SK-N-SH (cell line): ENCODE results near the gene EME2. TPM values are rescaled to one million over a fixed set of nuclear protein-coding genes. Genes with fewer than 3 reads are reported as not detected.

Experiments used
- CTCF ChIA-PET: fragments of 300-600, 350-600 bp; formaldehyde crosslinking; extraction: SDS; loops from one replicate; lab custom pipeline; 2021; lab: Yijun Ruan, JAX
- POLR2A ChIA-PET: fragments of 350-600 bp; sonication (Branson Sonifier 250); formaldehyde crosslinking; extraction: SDS; loops from one replicate; lab custom pipeline; 2020; ENCODE audit warnings: antibody characterized with exemption, inconsistent platforms; lab: Yijun Ruan, JAX
- DNase-seq: peaks from one replicate; pipeline ENCODE4 v3.0.0; 2012
- H2AFZ ChIP-seq: fragments of 200-600 bp; sonication (generic); 2 replicates; pipeline ENCODE4 v1.8.1; 2016; ENCODE audit warnings: antibody characterized with exemption, mild to moderate bottlenecking, low read depth
- H3F3A ChIP-seq: fragments of 200-600 bp; sonication (generic); replicated peaks from 2 replicates; pipeline ENCODE3; 2016; ENCODE audit warnings: antibody characterized with exemption, mild to moderate bottlenecking; ENCODE audit not compliant: insufficient read depth
- H3K27ac ChIP-seq, 2 experiments: fragments of 200-500 bp in 1 of 2; fragments of 200-600 bp in 1 of 2; sonication (Bioruptor generic) in 1 of 2; sonication (generic), shearing (Covaris generic) in 1 of 2; 2 replicates each; pipeline versions ENCODE4 v1.5.1 to v1.6.1; 2014 to 2016; ENCODE audit warnings: low read depth in 2 of 2, inconsistent platforms in 1 of 2, low read length in 1 of 2, mild to moderate bottlenecking in 1 of 2, mixed read lengths in 1 of 2
- H3K27me3 ChIP-seq: fragments of 200-600 bp; sonication (generic), shearing (Covaris generic); 2 replicates; pipeline ENCODE4 v1.6.1; 2016; ENCODE audit warnings: mixed run types; ENCODE audit not compliant: insufficient read depth
- H3K36me3 ChIP-seq, 2 experiments: fragments of 200-500 bp in 1 of 2; fragments of 200-600 bp in 1 of 2; sonication (Bioruptor generic) in 1 of 2; sonication (generic) in 1 of 2; replicated peaks in 1 of 2; 2 replicates each; pipeline versions ENCODE3 to v1.5.1; 2014 to 2016; ENCODE audit warnings: low read length in 1 of 2, mild to moderate bottlenecking in 1 of 2; ENCODE audit not compliant: insufficient read depth in 2 of 2, control insufficient read depth in 1 of 2
- H3K4me1 ChIP-seq, 2 experiments: fragments of 200-500 bp in 1 of 2; fragments of 200-600 bp in 1 of 2; sonication (Bioruptor generic) in 1 of 2; sonication (generic), shearing (Covaris generic) in 1 of 2; 2 replicates each; pipeline versions ENCODE4 v1.5.1 to v1.6.1; 2014 to 2016; ENCODE audit warnings: low read depth in 1 of 2, low read length in 1 of 2, mixed run types in 1 of 2; ENCODE audit not compliant: insufficient read depth in 2 of 2, control insufficient read depth in 1 of 2
- H3K4me2 ChIP-seq: fragments of 200-600 bp; sonication (generic), shearing (Covaris generic); 2 replicates; pipeline ENCODE4 v1.6.1; 2017; ENCODE audit warnings: mixed run types
- H3K4me3 ChIP-seq, 2 experiments: fragments of 200-500 bp in 1 of 2; fragments of 200-600 bp in 1 of 2; sonication (Bioruptor generic) in 1 of 2; sonication (generic), shearing (Covaris generic) in 1 of 2; 2 replicates each; pipeline versions ENCODE4 v1.5.1 to v1.8.1; 2014 to 2016; ENCODE audit warnings: low read depth in 2 of 2, inconsistent platforms in 1 of 2, low read length in 1 of 2, mild to moderate bottlenecking in 1 of 2, mixed read lengths in 1 of 2, moderate library complexity in 1 of 2
- H3K79me2 ChIP-seq: fragments of 200-600 bp; sonication (generic); 2 replicates; pipeline ENCODE4 v1.8.1; 2017; ENCODE audit warnings: mild to moderate bottlenecking; ENCODE audit not compliant: insufficient read depth
- H3K9ac ChIP-seq: fragments of 200-600 bp; sonication (generic); 2 replicates; pipeline ENCODE4 v1.6.1; 2017; ENCODE audit warnings: mixed run types
- H3K9me2 ChIP-seq: fragments of 200-600 bp; sonication (generic); 2 replicates; pipeline ENCODE4 v1.6.1; 2017; ENCODE audit warnings: mixed run types
- H3K9me3 ChIP-seq: fragments of 200-600 bp; sonication (generic); 2 replicates; pipeline ENCODE4 v1.6.1; 2017; ENCODE audit warnings: mixed run types, mild to moderate bottlenecking, moderate library complexity
- H4K20me1 ChIP-seq: fragments of 200-600 bp; sonication (generic); 2 replicates; pipeline ENCODE4 v1.6.1; 2017; ENCODE audit warnings: mild to moderate bottlenecking, mixed run types; ENCODE audit not compliant: insufficient read depth
- ELF1 ChIP-seq: IDR thresholded peaks from 2 replicates; pipeline ENCODE4 v1.4.0; 2012
- EP300 ChIP-seq, 2 experiments: IDR thresholded peaks; 2 replicates each; pipeline versions ENCODE4 v1.4.0 to v1.6.1; 2012; ENCODE audit warnings: borderline replicate concordance in 1 of 2, low read depth in 1 of 2, low read length in 1 of 2
- GABPA ChIP-seq: IDR thresholded peaks from 2 replicates; pipeline ENCODE4 v1.4.0; 2012; ENCODE audit warnings: low read depth, mild to moderate bottlenecking
- GATA2 ChIP-seq: sonication (generic); formaldehyde crosslinking; IDR thresholded peaks from 2 replicates; pipeline ENCODE4 v1.5.0; 2020; ENCODE audit warnings: mild to moderate bottlenecking, missing genetic modification reagents
- JUND ChIP-seq: IDR thresholded peaks from 2 replicates; pipeline ENCODE4 v1.4.0; 2012
- NFIC ChIP-seq: IDR thresholded peaks from 2 replicates; pipeline ENCODE4 v1.4.0; 2012; ENCODE audit warnings: borderline replicate concordance
- NRF1 ChIP-seq: IDR thresholded peaks from 2 replicates; pipeline ENCODE4 v1.6.1; 2012; ENCODE audit warnings: low read depth, mild to moderate bottlenecking, low read length
- POLR2AphosphoS5 ChIP-seq: IDR thresholded peaks from 2 replicates; pipeline ENCODE4 v1.6.1; 2012; ENCODE audit warnings: low read depth, low read length
- RAD21 ChIP-seq: IDR thresholded peaks from 2 replicates; pipeline ENCODE4 v1.6.1; 2012; ENCODE audit warnings: mild to moderate bottlenecking, low read length
- REST ChIP-seq: IDR thresholded peaks from 2 replicates; pipeline ENCODE4 v1.6.1; 2012; ENCODE audit warnings: mild to moderate bottlenecking, low read depth, low read length, moderate library complexity
- RXRA ChIP-seq: IDR thresholded peaks from 2 replicates; pipeline ENCODE4 v1.4.0; 2012; ENCODE audit warnings: low read depth, mild to moderate bottlenecking, borderline replicate concordance
- SIN3A ChIP-seq: IDR thresholded peaks from 2 replicates; pipeline ENCODE4 v1.6.1; 2012; ENCODE audit warnings: low read depth, mild to moderate bottlenecking, low read length, moderate library complexity, borderline replicate concordance
- TAF1 ChIP-seq: IDR thresholded peaks from 2 replicates; pipeline ENCODE4 v1.6.1; 2012; ENCODE audit warnings: low read depth, mild to moderate bottlenecking, low read length, moderate library complexity, borderline replicate concordance
- TEAD4 ChIP-seq: IDR thresholded peaks from 2 replicates; pipeline ENCODE4 v1.4.0; 2012; ENCODE audit warnings: mild to moderate bottlenecking, borderline replicate concordance; ENCODE audit not compliant: insufficient read depth
- USF1 ChIP-seq: IDR thresholded peaks from 2 replicates; pipeline ENCODE4 v1.4.0; 2012; ENCODE audit warnings: low read depth, borderline replicate concordance
- YY1 ChIP-seq: IDR thresholded peaks from 2 replicates; pipeline ENCODE4 v1.4.0; 2012; ENCODE audit warnings: low read depth, mild to moderate bottlenecking
- WGBS: methylation state at CpG from one replicate; pipeline ENCODE4 v1.1.6; 2017; ENCODE audit warnings: low lambda C conversion rate; 5-methylcytosine and 5-hydroxymethylcytosine counted together
- polyA plus RNA-seq, 3 experiments: library from polyadenylated mRNA; depleted of rRNA; stranded (reverse); fragments of >200 nt; gene quantifications; 2 replicates each; pipeline ENCODE4 v1.2.3, GENCODE V29; 2012
- TF ChIP-seq, protein P1 (sequence below): IDR thresholded peaks from 2 replicates; pipeline ENCODE4 v1.4.0; 2012; ENCODE audit warnings: low read depth, borderline replicate concordance
- TF ChIP-seq, protein P2 (sequence below): fragments of 150-350 bp; IDR thresholded peaks from 2 replicates; pipeline ENCODE4 v1.6.1; 2016; ENCODE audit warnings: mild to moderate bottlenecking, low read depth, low read length

EME2 gene
- polyA plus RNA-seq, 1 of the 3 experiments (the other 2 are of a cell fraction) = 10.1 TPM

- Histone ChIP-seq H3K9ac (no peak overlapping the region), H3K4me1 (no peaks in the 10 kb centered on the region), H3K4me2 (no peak overlapping the region), H3K36me3 (peaks cover under 1 to 30% of the 10 kb centered on the region in 2 experiments), H3K9me2 (no peaks in the 10 kb centered on the region), H3K4me3 (no peak overlapping the region), H3K79me2 (peaks cover 20% of the 10 kb centered on the region; the same call in 1 of the 2 replicates), H3K27me3 (no peaks in the 10 kb centered on the region), H2AFZ (no peak overlapping the region), H4K20me1 (no peaks in the 10 kb centered on the region), H3K9me3 (no peaks in the 10 kb centered on the region), H3F3A (no peaks in the 10 kb centered on the region), H3K27ac (no peak overlapping the region)
- ChIA-PET CTCF (interaction anchor here (1.3 kb wide), 1 partner anchor 24 kb away, joined by 3 read pairs; no protein-coding TSS in a partner anchor), POLR2A (no interaction called here)
- TF ChIP-seq GATA2 (CRISPR knock-in tag) = no peak
- TF ChIP-seq USF1 = no peak
- TF ChIP-seq, protein P1, sequence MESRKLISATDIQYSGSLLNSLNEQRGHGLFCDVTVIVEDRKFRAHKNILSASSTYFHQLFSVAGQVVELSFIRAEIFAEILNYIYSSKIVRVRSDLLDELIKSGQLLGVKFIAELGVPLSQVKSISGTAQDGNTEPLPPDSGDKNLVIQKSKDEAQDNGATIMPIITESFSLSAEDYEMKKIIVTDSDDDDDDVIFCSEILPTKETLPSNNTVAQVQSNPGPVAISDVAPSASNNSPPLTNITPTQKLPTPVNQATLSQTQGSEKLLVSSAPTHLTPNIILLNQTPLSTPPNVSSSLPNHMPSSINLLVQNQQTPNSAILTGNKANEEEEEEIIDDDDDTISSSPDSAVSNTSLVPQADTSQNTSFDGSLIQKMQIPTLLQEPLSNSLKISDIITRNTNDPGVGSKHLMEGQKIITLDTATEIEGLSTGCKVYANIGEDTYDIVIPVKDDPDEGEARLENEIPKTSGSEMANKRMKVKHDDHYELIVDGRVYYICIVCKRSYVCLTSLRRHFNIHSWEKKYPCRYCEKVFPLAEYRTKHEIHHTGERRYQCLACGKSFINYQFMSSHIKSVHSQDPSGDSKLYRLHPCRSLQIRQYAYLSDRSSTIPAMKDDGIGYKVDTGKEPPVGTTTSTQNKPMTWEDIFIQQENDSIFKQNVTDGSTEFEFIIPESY = no peak
- TF ChIP-seq POLR2AphosphoS5 = no peak
- TF ChIP-seq GABPA = no peak
- no peak for TF ChIP-seq RAD21
- TF ChIP-seq NRF1 = no peak
- WGBS = 92% methylated on average over 33 of the region's 35 CpGs
- DNase-seq = no peak
These were observed 43.2 kb upstream of the EME2 start for GRCh38 chr16:1729445-1729844.

DNA sequence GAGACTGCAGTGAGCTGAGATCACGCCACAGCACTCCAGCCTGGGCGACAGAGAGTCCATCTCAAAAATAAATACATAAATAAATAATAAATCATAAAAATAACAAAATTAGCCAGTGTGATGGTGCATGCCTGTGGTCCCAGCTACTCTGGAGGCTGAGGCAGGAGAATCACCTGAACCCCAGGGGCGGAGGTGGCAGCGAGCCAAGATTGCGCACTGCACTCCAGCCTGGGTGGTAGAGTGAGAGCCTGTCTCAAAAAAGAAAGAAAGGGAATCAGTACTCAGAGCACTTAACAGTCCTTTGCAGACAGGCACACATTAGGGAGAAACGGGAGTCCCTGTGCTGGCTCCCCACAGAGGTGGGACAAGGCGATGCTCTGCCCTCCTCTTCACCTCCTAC is 41.5 kb upstream of the EME2 start:
- POLR2A ChIA-PET = no interaction called here
- 94% methylated on average over 6 of the region's 7 CpGs for WGBS
- TF ChIP-seq RXRA (no peak), RAD21 (no peak), NFIC (no peak), SIN3A (no peak), YY1 (no peak), EP300 (IDR thresholded peaks at IDR 0.05; ENCODE audit: borderline replicate concordance in 1 of 2, low read depth in 1 of 2, low read length in 1 of 2) (no peak), TAF1 (no peak), JUND (no peak), ELF1 (no peak), TEAD4 (no peak), REST (no peak)
- TF ChIP-seq, protein P2, sequence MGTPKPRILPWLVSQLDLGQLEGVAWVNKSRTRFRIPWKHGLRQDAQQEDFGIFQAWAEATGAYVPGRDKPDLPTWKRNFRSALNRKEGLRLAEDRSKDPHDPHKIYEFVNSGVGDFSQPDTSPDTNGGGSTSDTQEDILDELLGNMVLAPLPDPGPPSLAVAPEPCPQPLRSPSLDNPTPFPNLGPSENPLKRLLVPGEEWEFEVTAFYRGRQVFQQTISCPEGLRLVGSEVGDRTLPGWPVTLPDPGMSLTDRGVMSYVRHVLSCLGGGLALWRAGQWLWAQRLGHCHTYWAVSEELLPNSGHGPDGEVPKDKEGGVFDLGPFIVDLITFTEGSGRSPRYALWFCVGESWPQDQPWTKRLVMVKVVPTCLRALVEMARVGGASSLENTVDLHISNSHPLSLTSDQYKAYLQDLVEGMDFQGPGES = no peak
- TF ChIP-seq, protein P1 = no peak

More for the DNA sequence above, 41.5 kb upstream of the EME2 start:
- Histone ChIP-seq H3K27ac (no peak overlapping the region), H3K4me2 (no peak overlapping the region), H3K79me2 (peaks cover 4% of the 10 kb centered on the region; the same call in 1 of the 2 replicates), H3K4me1 (no peaks in the 10 kb centered on the region), H2AFZ (no peak overlapping the region), H3K36me3 (peaks cover 7 to 34% of the 10 kb centered on the region in 2 experiments), H3F3A (peaks cover 16% of the 10 kb centered on the region), H3K27me3 (no peaks in the 10 kb centered on the region), H4K20me1 (no peaks in the 10 kb centered on the region), H3K4me3 (no peak overlapping the region), H3K9ac (no peak overlapping the region), H3K9me3 (no peaks in the 10 kb centered on the region), H3K9me2 (no peaks in the 10 kb centered on the region)
- CTCF ChIA-PET = no interaction called here
- no peak for DNase-seq
